GM12878 (cell line): ENCODE results near the gene CGN. TPM values are rescaled to one million over a fixed set of nuclear protein-coding genes. Genes with fewer than 3 reads are reported as not detected.

Experiments
- ATAC-seq: fragments of 200-7000 bp; cut with Tn5 transposase; 3 replicates; pipeline ENCODE4 v1.9.1; 2020; ENCODE audit warnings: mild to moderate bottlenecking, moderate library complexity
- BruUV-seq: library from RNA; stranded (reverse); fragments of 400-500 nt; replicated peaks from 2 replicates; lab custom pipeline; 2021; lab: Mats Ljungman, UMichigan
- CTCF ChIA-PET: fragments of 300-600 bp; sonication (Branson Sonifier 250); formaldehyde crosslinking; extraction: SDS; loops from one replicate; lab custom pipeline; 2021; ENCODE audit warnings: inconsistent platforms; lab: Yijun Ruan, JAX
- POLR2A ChIA-PET: fragments of 350-600 bp; formaldehyde crosslinking; extraction: SDS; loops from one replicate; lab custom pipeline; 2021; ENCODE audit warnings: inconsistent platforms; lab: Charles Lee
- RAD21 ChIA-PET: fragments of 300-600 bp; sonication (Branson Sonifier 250); formaldehyde crosslinking; loops from one replicate; lab custom pipeline; 2023; ENCODE audit warnings: antibody characterized with exemption; ENCODE audit not compliant: unreplicated experiment; lab: Charles Lee
- SMC1A ChIA-PET: fragments of 300-600 bp; sonication (Branson Sonifier 250); formaldehyde crosslinking; loops from one replicate; lab custom pipeline; 2023; ENCODE audit not compliant: unreplicated experiment, uncharacterized antibody; lab: Charles Lee
- DNase-seq: peaks from one replicate; pipeline ENCODE4 v3.0.0-alpha.2; 2011; ENCODE audit warnings: low read depth, low spot score
- FAIRE-seq: peaks from 3 replicates; lab custom pipeline; 2011; peaks lifted over from hg19 to GRCh38; lab: Jason Lieb, UNC
- H2AFZ ChIP-seq: 2 replicates; pipeline ENCODE4 v1.6.0; 2011; ENCODE audit warnings: low read depth, low read length, control low read depth; ENCODE audit not compliant: control insufficient read depth
- H3K27ac ChIP-seq: 2 replicates; pipeline ENCODE4 v1.5.1; 2011; ENCODE audit warnings: control low read depth; ENCODE audit not compliant: control insufficient read depth, insufficient read depth
- H3K27me3 ChIP-seq, 2 experiments: replicated peaks in 1 of 2; 2 replicates each; pipeline versions ENCODE4 v1.6.0 to v1.6.1; 2011; ENCODE audit warnings: low read length in 1 of 2; ENCODE audit not compliant: control insufficient read depth in 2 of 2, insufficient read depth in 2 of 2
- H3K36me3 ChIP-seq, 2 experiments: 2 replicates each; pipeline ENCODE4 v1.5.1; 2011; ENCODE audit warnings: low read length in 1 of 2; ENCODE audit not compliant: control insufficient read depth in 2 of 2, insufficient read depth in 2 of 2
- H3K4me1 ChIP-seq: 2 replicates; pipeline ENCODE4 v1.6.1; 2011; ENCODE audit warnings: mild to moderate bottlenecking, low read length, moderate library complexity, mixed read lengths; ENCODE audit not compliant: control insufficient read depth, insufficient read depth
- H3K4me2 ChIP-seq: 2 replicates; pipeline ENCODE4 v1.6.0; 2011; ENCODE audit warnings: control low read depth; ENCODE audit not compliant: control insufficient read depth, insufficient read depth
- H3K4me3 ChIP-seq: fragments of 200-600 bp; sonication (generic); 2 replicates; pipeline ENCODE4 v1.5.1; 2016
- H3K79me2 ChIP-seq: 2 replicates; pipeline ENCODE4 v1.6.0; 2011; ENCODE audit warnings: low read length; ENCODE audit not compliant: control insufficient read depth, insufficient read depth
- H3K9ac ChIP-seq: 2 replicates; pipeline ENCODE4 v1.8.0; 2011; ENCODE audit warnings: low read length, control low read depth, mixed read lengths; ENCODE audit not compliant: control insufficient read depth, insufficient read depth
- H3K9me3 ChIP-seq: replicated peaks from 3 replicates; pipeline ENCODE4 v1.5.1; 2011; ENCODE audit warnings: mild to moderate bottlenecking, low read length; ENCODE audit not compliant: control insufficient read depth, insufficient read depth
- H4K20me1 ChIP-seq: 2 replicates; pipeline ENCODE4 v1.6.0; 2011; ENCODE audit not compliant: control insufficient read depth, insufficient read depth
- ASH2L ChIP-seq: fragments of 300-600, 200-600 bp; sonication (generic); IDR thresholded peaks from 2 replicates; pipeline ENCODE4 v1.6.1; 2017; ENCODE audit warnings: low read depth, mild to moderate bottlenecking, borderline replicate concordance
- BACH1 ChIP-seq: fragments of 450-650 bp; IDR thresholded peaks from 2 replicates; pipeline ENCODE4 v1.6.1; 2017; ENCODE audit warnings: mild to moderate bottlenecking, borderline replicate concordance
- BRCA1 ChIP-seq: IDR thresholded peaks from 2 replicates; pipeline ENCODE4 v1.6.1; 2011; ENCODE audit warnings: low read depth, low read length, improper control_type of control experiment
- CBX5 ChIP-seq: sonication (generic); IDR thresholded peaks from 2 replicates; pipeline ENCODE4 v1.6.1; 2016; ENCODE audit warnings: low read depth, moderate library complexity, mild to moderate bottlenecking, inconsistent platforms
- ETV6 ChIP-seq, 2 experiments: fragments of 450-650 bp in 1 of 2; IDR thresholded peaks in 1 of 2; conservative IDR thresholded peaks in 1 of 2; 2 replicates each; pipeline ENCODE4 v1.6.1; 2014; ENCODE audit warnings: antibody characterized with exemption in 1 of 2, borderline replicate concordance in 1 of 2, low read depth in 1 of 2, mild to moderate bottlenecking in 1 of 2, moderate library complexity in 1 of 2
- IRF3 ChIP-seq: fragments of 450-650 bp; IDR thresholded peaks from 2 replicates; pipeline ENCODE4 v1.6.1; 2014; ENCODE audit warnings: mild to moderate bottlenecking
- POLR2AphosphoS2 ChIP-seq: IDR thresholded peaks from 2 replicates; pipeline ENCODE4 v1.6.1; 2011; ENCODE audit warnings: low read depth, mild to moderate bottlenecking, low read length, improper control_type of control experiment, moderate library complexity
- SREBF2 ChIP-seq: IDR thresholded peaks from 2 replicates; pipeline ENCODE4 v1.6.1; 2012; ENCODE audit warnings: mild to moderate bottlenecking, low read length
- TAF1 ChIP-seq: IDR thresholded peaks from 2 replicates; pipeline ENCODE4 v1.6.1; 2011; ENCODE audit warnings: mild to moderate bottlenecking, low read depth, low read length, borderline replicate concordance
- WGBS: methylation state at CpG from one replicate; pipeline ENCODE4 v1.1.6; 2016; ENCODE audit warnings: low lambda C conversion rate; ENCODE audit not compliant: insufficient replicate concordance, insufficient coverage; ENCODE audit errors: missing lambda C conversion rate; 5-methylcytosine and 5-hydroxymethylcytosine counted together
- in situ Hi-C: fragments of 300-500 bp; cut with MboI; formaldehyde crosslinking; loops from 9 replicates; pipeline ENCODE4 v1.14.3; 2018; ENCODE audit warnings: mixed read lengths
- intact Hi-C: fragments of 100-400 bp; cut with micrococcal nuclease; formaldehyde crosslinking; loops from one replicate; pipeline ENCODE4 v1.14.2; 2022; ENCODE audit not compliant: unreplicated experiment
- polyA plus RNA-seq, 11 experiments: library from polyadenylated mRNA; depleted of rRNA in 4 of 11; unstranded in 6 of 11; stranded (reverse) in 5 of 11; fragments of >200 nt; fragmentation: Nextera tagmentation in 4 of 11; fragmentation: Illumina TruSeq in 1 of 11; extraction: Ambion mirVana in 4 of 11; extraction: Trizol in 1 of 11; gene quantifications; 1 replicate in 1 of 11; 2 replicates in 10 of 11; pipeline versions ENCODE4 v1.2.1 to v1.2.3, GENCODE V29; 2011 to 2016; ENCODE audit warnings: inconsistent platforms in 2 of 11, missing spikeins in 2 of 11, low read depth in 1 of 11
- total RNA-seq, 4 experiments: library from RNA; depleted of rRNA in 3 of 4; stranded (reverse); fragments of >200 nt in 3 of 4; fragmentation: Illumina TruSeq in 1 of 4; extraction: Trizol in 1 of 4; gene quantifications; 2 replicates each; pipeline versions ENCODE4 v1.2.1 to v1.2.3, GENCODE V29; 2013 to 2021
- TF ChIP-seq, protein P1 (sequence below): fragments of 450-650 bp; IDR thresholded peaks from 2 replicates; pipeline ENCODE4 v1.6.1; 2018; ENCODE audit warnings: borderline replicate concordance, mild to moderate bottlenecking; ENCODE audit not compliant: partially characterized antibody
- TF ChIP-seq, protein P2 (sequence below): fragments of 450-650 bp; IDR thresholded peaks from 2 replicates; pipeline ENCODE4 v1.6.1; 2016; ENCODE audit warnings: mild to moderate bottlenecking

The CGN gene
- total and polyA plus RNA-seq, 10 of the 15 experiments (the other 5 are each of a cell fraction or from before 2014, with no cell fraction given), result 0.11 to 6.5 (median 3.4) TPM

DNA sequence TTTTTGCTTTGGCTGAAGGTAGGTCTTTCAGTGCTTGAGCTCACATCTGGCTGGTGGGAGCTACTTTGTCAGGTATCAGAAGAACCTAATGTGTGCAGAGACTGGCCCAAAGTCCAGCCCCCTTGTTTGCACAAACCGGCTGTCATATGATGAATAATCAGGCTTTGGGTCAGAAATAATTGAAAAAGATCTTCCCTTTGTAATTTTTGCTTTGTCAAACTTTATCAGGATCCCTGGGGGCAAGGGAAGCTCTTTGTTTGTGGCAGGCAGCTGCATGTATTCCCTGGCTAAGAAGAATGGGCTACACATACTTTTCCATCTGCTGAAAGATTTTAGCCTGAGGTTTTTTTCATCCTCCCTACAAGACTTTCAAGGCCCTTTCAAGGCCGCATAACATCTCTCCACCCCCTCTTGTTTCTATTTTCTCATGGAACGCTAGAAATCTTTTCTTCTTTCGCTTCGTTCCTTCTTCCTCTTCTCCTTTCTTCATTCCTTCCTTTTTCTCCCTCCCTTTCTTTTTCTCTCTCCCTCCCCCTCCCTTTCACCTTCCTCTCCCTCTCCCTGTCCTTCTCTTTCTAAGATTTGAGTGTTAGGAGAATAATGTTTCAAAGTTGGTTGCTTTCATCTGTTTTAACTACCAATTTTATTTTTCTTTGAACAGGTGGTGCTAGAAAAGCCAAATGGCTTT is 54.5 kb downstream of the CGN start:
- no peaks in the 10 kb centered on the region for H4K20me1 ChIP-seq
- no peak overlapping the region for H2AFZ ChIP-seq
- H3K27me3 ChIP-seq, result no peaks in the 10 kb centered on the region
- H3K4me3 ChIP-seq, result no peak overlapping the region
- H3K27ac ChIP-seq, result no peak overlapping the region
- CTCF ChIA-PET, result interaction anchor here (1.2 to 1.3 kb wide), 2 partner anchors 28 to 169 kb away, joined by 3 to 5 read pairs; no protein-coding TSS in a partner anchor
- POLR2A ChIA-PET, result no interaction called here
- no peak for FAIRE-seq
- H3K79me2 ChIP-seq, result no peaks in the 10 kb centered on the region
- in situ Hi-C loops (no loop called here), intact Hi-C loops (no loop called here)
- no peak for ATAC-seq
- no peaks in the 10 kb centered on the region for H3K9me3 ChIP-seq
- H3K36me3 ChIP-seq, result no peaks in the 10 kb centered on the region
- RAD21 ChIA-PET, result interaction anchor here (0.6 kb wide), 1 partner anchor 150 kb away, joined by 4 read pairs; no protein-coding TSS in a partner anchor
- no peaks in the 10 kb centered on the region for H3K4me1 ChIP-seq
- SMC1A ChIA-PET, result interaction anchor here (0.7 kb wide), 1 partner anchor 22 kb away, joined by 3 read pairs; no protein-coding TSS in a partner anchor
- no peak overlapping the region for H3K9ac ChIP-seq
- H3K4me2 ChIP-seq, result no peak overlapping the region
- TF ChIP-seq, protein P1, sequence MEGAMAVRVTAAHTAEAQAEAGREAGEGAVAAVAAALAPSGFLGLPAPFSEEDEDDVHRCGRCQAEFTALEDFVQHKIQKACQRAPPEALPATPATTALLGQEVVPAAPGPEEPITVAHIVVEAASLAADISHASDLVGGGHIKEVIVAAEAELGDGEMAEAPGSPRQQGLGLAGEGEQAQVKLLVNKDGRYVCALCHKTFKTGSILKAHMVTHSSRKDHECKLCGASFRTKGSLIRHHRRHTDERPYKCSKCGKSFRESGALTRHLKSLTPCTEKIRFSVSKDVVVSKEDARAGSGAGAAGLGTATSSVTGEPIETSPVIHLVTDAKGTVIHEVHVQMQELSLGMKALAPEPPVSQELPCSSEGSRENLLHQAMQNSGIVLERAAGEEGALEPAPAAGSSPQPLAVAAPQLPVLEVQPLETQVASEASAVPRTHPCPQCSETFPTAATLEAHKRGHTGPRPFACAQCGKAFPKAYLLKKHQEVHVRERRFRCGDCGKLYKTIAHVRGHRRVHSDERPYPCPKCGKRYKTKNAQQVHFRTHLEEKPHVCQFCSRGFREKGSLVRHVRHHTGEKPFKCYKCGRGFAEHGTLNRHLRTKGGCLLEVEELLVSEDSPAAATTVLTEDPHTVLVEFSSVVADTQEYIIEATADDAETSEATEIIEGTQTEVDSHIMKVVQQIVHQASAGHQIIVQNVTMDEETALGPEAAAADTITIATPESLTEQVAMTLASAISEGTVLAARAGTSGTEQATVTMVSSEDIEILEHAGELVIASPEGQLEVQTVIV, result no peak
- no peak for TF ChIP-seq POLR2AphosphoS2
- TF ChIP-seq IRF3, result no peak
- TF ChIP-seq, protein P2, sequence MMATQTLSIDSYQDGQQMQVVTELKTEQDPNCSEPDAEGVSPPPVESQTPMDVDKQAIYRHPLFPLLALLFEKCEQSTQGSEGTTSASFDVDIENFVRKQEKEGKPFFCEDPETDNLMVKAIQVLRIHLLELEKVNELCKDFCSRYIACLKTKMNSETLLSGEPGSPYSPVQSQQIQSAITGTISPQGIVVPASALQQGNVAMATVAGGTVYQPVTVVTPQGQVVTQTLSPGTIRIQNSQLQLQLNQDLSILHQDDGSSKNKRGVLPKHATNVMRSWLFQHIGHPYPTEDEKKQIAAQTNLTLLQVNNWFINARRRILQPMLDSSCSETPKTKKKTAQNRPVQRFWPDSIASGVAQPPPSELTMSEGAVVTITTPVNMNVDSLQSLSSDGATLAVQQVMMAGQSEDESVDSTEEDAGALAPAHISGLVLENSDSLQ, result no peak
- no peak for TF ChIP-seq ETV6 (conservative IDR thresholded peaks at IDR 0.05 in 1 of 2, IDR thresholded peaks at IDR 0.05 in 1 of 2; ENCODE audit: borderline replicate concordance in 1 of 2, low read depth in 1 of 2)
- no peak for TF ChIP-seq ASH2L
- no peak for TF ChIP-seq SREBF2
- TF ChIP-seq BACH1, result no peak
- TF ChIP-seq CBX5, result no peak
- no peak for TF ChIP-seq BRCA1
- TF ChIP-seq TAF1, result no peak
- WGBS, result 45% methylated on average over 5 of the region's 5 CpGs
- DNase-seq, result no peak
- BruUV-seq, result no TSS peak
